SK-N-SH (cell line): ENCODE results near the gene ABCC12. TPM values are rescaled to one million over a fixed set of nuclear protein-coding genes. Genes with fewer than 3 reads are reported as not detected.

Source experiments
- polyA plus RNA-seq, 3 experiments: library from polyadenylated mRNA; depleted of rRNA; stranded (reverse); fragments of >200 nt; gene quantifications; 2 replicates each; pipeline ENCODE4 v1.2.3, GENCODE V29; 2012

Gene ABCC12
- polyA plus RNA-seq, 1 of the 3 experiments (the other 2 are of a cell fraction): not detected

Other genes with a start within 250 kb of the ABCC12 start
- 22.4 and 34.8 TPM in 2 replicates for gene LONP2, start 88.3 kb upstream of the ABCC12 start, polyA plus RNA-seq (2012; rRNA removed)
- 0.07 and 0.16 TPM in 2 replicates for gene ABCC11, start 91.5 kb upstream of the ABCC12 start, polyA plus RNA-seq (2012; rRNA removed)
- 15.1 and 15.4 TPM in 2 replicates for gene SIAH1, start 229.4 kb upstream of the ABCC12 start, polyA plus RNA-seq (2012; rRNA removed)